Fibroblast of pulmonary artery (primary cell): ENCODE measurements around the gene EXT2.
A peak's percentile ranks its signal among the peaks of the same experiment; 100 is the strongest.

Experiments used
- DNase-seq: peaks from one replicate; pipeline ENCODE4 v3.0.0-alpha.2; 2010; ENCODE audit warnings: low read depth
- H3K4me3 ChIP-seq: replicated peaks from 2 replicates; pipeline ENCODE4 v1.5.1; 2011; ENCODE audit warnings: low read depth, mild to moderate bottlenecking, control low read depth, low read length, moderate library complexity
- TF ChIP-seq, protein P1 (sequence below): IDR thresholded peaks from 2 replicates; pipeline ENCODE4 v1.5.1; 2011; ENCODE audit warnings: mild to moderate bottlenecking, control low read depth, low read length, inconsistent platforms; ENCODE audit errors: missing control alignments

The EXT2 gene

GRCh38 chr11:44224867-44225501, 129.5 kb downstream of the EXT2 start:
- no peak for DNase-seq
- no peak overlapping the region for H3K4me3 ChIP-seq
- TF ChIP-seq, protein P1, sequence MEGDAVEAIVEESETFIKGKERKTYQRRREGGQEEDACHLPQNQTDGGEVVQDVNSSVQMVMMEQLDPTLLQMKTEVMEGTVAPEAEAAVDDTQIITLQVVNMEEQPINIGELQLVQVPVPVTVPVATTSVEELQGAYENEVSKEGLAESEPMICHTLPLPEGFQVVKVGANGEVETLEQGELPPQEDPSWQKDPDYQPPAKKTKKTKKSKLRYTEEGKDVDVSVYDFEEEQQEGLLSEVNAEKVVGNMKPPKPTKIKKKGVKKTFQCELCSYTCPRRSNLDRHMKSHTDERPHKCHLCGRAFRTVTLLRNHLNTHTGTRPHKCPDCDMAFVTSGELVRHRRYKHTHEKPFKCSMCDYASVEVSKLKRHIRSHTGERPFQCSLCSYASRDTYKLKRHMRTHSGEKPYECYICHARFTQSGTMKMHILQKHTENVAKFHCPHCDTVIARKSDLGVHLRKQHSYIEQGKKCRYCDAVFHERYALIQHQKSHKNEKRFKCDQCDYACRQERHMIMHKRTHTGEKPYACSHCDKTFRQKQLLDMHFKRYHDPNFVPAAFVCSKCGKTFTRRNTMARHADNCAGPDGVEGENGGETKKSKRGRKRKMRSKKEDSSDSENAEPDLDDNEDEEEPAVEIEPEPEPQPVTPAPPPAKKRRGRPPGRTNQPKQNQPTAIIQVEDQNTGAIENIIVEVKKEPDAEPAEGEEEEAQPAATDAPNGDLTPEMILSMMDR: no peak

DNA sequence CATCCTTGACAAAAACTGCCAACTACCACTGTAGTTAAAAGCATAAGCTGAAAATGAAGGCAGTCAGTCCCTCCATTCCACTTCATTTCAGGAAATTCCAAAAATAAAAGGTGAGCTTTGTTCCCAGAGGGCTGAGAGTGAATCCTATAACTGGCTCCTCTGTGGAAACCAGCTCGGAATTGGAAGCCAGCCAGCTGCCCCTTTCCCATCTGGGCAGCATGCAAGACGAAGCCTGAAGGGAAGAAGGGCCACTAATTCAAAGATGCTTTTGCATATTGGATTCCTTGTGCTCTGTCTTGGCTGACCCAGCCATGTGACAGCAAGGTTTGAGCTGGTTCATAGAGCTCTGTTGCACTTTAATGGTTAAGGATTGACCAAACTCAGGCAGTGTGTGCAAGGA, 131.0 kb downstream of the EXT2 start:
- DNase-seq: no peak
- no peak overlapping the region for H3K4me3 ChIP-seq
- TF ChIP-seq, protein P1: no peak

DNA sequence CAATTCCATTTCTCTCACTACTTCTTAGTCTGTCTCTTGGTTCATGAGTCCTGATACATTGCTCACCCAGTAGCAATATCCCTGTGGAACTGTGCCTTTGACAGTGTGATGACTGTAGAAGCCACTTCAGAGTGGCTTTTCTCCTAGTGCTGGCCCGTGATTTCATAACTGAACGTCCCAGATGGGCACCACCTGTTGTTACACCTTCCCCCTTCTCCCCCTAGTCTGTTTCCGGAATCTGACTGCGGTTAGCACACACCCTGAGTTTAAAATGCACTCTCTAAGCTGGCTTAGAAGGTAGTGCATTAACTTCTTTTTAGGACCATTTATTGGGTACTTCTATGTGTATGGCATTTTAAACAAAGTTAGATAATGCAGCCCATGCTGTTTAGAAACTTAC, 131.5 kb downstream of the EXT2 start:
- TF ChIP-seq, protein P1: no peak
- H3K4me3 ChIP-seq: no peak overlapping the region
- no peak for DNase-seq

- TF ChIP-seq, protein P1: no peak
- no peak overlapping the region for H3K4me3 ChIP-seq
- DNase-seq: no peak
These were observed 132.9 kb downstream of the EXT2 start for GRCh38 chr11:44228379-44228778.

DNA sequence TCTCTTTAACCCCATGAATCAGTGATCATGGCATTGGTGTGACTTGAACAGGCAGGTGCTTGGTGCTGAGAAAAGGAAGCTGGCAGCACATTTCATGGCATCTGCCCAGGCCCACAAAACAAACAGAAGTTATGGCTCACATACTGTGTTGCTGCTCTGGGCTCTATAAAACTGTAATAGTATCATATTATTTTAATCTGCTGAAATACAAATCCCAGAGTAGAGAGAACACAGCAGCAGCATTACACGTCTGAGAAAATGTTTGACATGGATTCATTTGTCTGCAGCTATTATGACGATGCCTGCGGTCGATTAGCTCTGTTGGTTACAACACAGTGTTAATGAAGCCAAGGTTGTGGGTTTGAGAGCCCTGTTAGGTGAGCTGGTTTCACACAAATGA, 133.6 kb downstream of the EXT2 start:
- DNase-seq: no peak
- TF ChIP-seq, protein P1: no peak
- no peak overlapping the region for H3K4me3 ChIP-seq

GRCh38 chr11:44229624-44230023, 134.1 kb downstream of the EXT2 start:
- DNase-seq: peak; percentile 25
- H3K4me3 ChIP-seq: no peak overlapping the region
- TF ChIP-seq, protein P1: no peak

DNA sequence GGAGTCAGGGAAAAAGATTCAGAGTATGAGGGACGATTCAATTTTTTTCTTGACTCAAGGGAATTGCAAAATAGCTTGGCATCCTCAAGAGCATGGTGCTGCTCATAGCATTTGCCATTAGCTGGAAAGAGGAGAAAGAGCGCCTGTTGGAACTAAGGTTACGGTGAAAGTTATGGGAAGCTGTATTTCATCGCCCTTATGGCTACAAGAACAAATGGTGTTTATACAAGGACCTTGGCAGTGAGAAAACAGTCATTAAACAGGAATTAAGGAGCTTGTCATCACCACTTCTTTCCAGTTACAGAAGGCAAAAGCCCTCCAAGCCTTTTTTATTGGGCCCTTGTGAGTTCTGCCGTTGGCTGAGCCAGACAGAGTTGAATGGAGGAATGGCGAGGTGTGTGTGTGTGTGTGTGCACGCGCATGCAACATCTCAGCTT, 140.3 kb downstream of the EXT2 start:
- TF ChIP-seq, protein P1: no peak
- peak; percentile 20 for DNase-seq
- no peak overlapping the region for H3K4me3 ChIP-seq
